ENCODE data around the gene SCTR.

GRCh38 chr2:119442226-119442619, 82.1 kb downstream of the SCTR start:
- no peak for TF ChIP-seq ZMAT4 (CRISPR knock-in tag; IDR thresholded peaks at IDR 0.05)
- no peak for TF ChIP-seq ESRRA (CRISPR knock-in tag; IDR thresholded peaks at IDR 0.05; ENCODE audit: borderline replicate concordance)
- TF ChIP-seq CBFB (CRISPR knock-in tag; IDR thresholded peaks at IDR 0.05; ENCODE audit: low read depth): no peak
